GM13977 (cell line): ENCODE results near the gene CSKMT.
"Not testable (repeated sequence)": the region's sequence is repeated elsewhere in the genome, so short reads cannot be mapped to it uniquely, and the experiment has no call there.

Experiments
- DNase-seq: peaks from one replicate; pipeline ENCODE4 v3.0.0; 2012; ENCODE audit warnings: low spot score
- CTCF ChIP-seq: IDR thresholded peaks from 2 replicates; pipeline ENCODE4 v1.5.1; 2012; ENCODE audit warnings: mild to moderate bottlenecking, control low read depth; ENCODE audit not compliant: insufficient read depth; ENCODE audit errors: extremely low read depth, missing control alignments
- in situ Hi-C: fragments of 300-500 bp; cut with MboI; formaldehyde crosslinking; loops from one replicate; pipeline ENCODE4 v1.12.0; 2022; ENCODE audit warnings: low sequenced_read_pairs, low pct_unique_long_range_greater_than_20kb, mixed read lengths, inconsistent platforms; ENCODE audit not compliant: unreplicated experiment

Gene CSKMT

GRCh38 chr11:62665075-62665598 lies at the start of gene CSKMT, which contains the start of gene C11orf98:
Gene CSKMT, plus strand, starts transcription at chr11:62665312. Its CDS starts 568 bp downstream, at chr11:62665880.
Gene C11orf98, minus strand, starts transcription at chr11:62665210. Its CDS starts 41 bp downstream, at chr11:62665169.
- no peak for TF ChIP-seq CTCF
- in situ Hi-C loops: no loop called here
- DNase-seq: peak; percentile 94

- in situ Hi-C loops: no loop called here
- no peak for DNase-seq
- TF ChIP-seq CTCF: no peak
Observed at GRCh38 chr11:62615521-62615920, 49.6 kb upstream of the CSKMT start.

DNA sequence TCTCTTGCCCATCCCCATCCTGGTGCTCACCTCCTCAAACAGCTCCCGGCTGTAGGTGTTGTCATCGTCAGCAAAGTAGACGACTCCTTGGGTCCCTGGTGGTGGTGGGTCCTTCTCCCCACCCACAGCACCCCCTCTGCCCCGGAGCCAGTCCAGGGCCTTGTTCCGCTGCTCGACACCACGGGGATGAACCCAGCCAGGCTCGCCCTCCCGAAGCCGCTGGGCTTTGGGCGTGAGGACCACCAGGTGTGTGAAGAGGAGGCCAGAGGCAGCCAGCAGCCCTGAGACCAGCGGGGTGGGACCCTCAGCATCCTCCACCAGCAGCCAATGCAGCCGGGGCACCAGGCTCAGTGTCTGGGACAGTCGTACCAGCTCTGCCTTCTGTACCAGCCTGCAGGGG lies 48.2 kb upstream of the CSKMT start:
- DNase-seq, in situ Hi-C loops: not testable (repeated sequence)

- DNase-seq: no peak
- in situ Hi-C loops: no loop called here
- no peak for TF ChIP-seq CTCF
Observed at GRCh38 chr11:62621027-62621566, 44.0 kb upstream of the CSKMT start.

DNA sequence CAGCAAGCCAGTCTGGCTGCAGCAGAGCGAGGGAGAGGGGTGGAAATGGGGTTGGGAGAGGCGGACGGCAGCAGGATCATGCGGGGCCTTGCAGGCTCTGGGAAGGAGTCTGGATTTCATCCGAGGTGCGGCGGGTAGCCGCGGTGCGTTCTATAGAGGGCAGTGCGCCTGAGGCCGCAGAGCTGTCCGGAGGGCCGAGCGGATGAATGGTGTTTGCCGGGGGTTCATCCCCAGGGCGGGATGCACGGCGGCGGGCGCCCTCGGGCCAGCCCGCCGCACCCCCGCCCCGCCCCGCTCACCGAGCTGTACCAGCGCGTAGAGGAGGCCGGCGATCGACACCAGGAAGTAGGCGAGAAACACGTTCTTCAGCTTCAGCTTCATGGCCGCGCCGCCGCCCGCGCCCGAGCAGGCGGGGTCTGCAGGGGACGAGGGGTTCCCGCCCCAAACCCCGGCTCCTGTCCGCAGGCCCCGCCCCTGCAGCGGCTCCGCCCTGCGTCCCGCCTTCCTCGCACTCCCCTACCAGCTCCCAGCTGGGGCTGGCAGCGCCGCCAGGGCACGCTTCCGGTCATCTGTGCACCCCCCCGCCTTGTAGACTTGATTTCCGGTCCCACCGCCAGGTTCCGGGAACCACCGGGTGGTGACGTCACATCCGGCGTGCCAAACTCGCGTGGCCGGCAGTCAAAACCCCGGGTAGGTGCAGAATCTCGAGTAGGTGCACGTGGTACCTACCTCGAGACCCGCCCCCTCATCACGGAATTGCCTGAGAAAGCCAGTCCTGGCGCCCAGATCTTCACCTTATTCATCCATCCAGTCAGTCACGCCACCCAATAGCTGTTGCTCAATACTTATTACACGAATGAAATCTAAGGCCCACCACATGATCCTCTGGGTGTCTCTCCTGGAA lies 43.3 kb upstream of the CSKMT start, which contains the start of gene B3GAT3:
Gene B3GAT3 (minus strand): TSS at position 420 of the 904 bp plus-strand sequence. CDS start 39 bp downstream, at position 381.
- in situ Hi-C loops: no loop called here
- no peak for TF ChIP-seq CTCF
- peak; percentile 99 for DNase-seq

- no peak for DNase-seq
- no peak for TF ChIP-seq CTCF
- in situ Hi-C loops: no loop called here
Observed at GRCh38 chr11:62622476-62623089, 42.5 kb upstream of the CSKMT start.
